Vagina (tissue), 2 donors: ENCODE measurements around the gene SSU72.

Experiments
- POLR2A ChIP-seq, 2 donors: fragments of 450-650 bp; IDR thresholded peaks; one replicate each; pipeline ENCODE4 v1.6.1; 2017; ENCODE audit warnings: antibody characterized with exemption in 2 of 2, mild to moderate bottlenecking in 2 of 2, moderate library complexity in 2 of 2
- POLR2AphosphoS5 ChIP-seq, 2 donors: sonication (generic); formaldehyde crosslinking; IDR thresholded peaks; one replicate each; pipeline ENCODE4 v1.9.0; 2017; ENCODE audit warnings: antibody characterized with exemption in 2 of 2, mild to moderate bottlenecking in 2 of 2, low read depth in 1 of 2; ENCODE audit not compliant: insufficient read depth in 1 of 2
- TF ChIP-seq, protein P1 (sequence below), 3 experiments: fragments of 450-650 bp in 2 of 3; fragments of 200-600 bp in 1 of 3; sonication (generic) in 1 of 3; IDR thresholded peaks; one replicate each; pipeline ENCODE4 v1.5.1; 2017 to 2019; ENCODE audit warnings: antibody characterized with exemption in 3 of 3, mild to moderate bottlenecking in 2 of 3, moderate library complexity in 2 of 3

DNA sequence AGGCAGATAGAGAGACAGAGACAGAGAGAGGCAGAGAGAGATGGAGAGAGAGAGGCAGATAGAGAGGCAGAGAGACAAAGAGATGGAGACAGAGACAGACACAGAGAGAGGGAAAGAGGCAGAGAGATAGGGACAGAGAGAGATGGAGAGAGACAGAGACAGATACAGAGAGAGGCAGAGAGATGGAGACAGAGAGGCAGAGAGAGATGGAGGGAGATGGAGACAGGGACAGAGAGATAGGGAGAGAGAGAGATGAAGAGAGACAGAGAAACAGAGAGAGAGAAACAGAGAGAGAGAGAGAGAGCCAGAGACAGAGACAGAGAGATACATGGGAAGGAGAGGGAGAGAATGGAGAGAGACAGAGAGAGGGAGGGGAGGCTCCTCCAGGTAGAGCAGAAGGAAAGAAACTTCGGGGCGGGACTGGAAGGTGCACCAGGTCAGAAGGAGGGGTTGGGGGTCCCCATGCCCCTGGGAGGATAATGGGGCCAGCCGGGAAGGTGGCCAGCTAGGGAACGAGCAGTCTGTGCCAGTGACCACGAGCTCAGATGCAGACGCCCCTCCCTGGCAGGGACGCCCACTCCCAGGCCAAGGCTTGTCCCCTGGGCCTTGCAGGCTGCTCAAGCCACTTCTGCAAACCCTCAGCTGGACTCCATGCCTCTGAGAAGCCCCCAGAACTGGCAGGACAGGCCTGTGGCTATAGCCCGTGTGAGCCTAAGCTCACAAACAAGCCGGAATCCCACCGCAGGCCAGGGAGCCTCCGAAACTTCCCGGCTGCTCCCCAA lies 22.0 kb upstream of the SSU72 start:
- TF ChIP-seq POLR2A (IDR thresholded peaks at IDR 0.05): no peak
- TF ChIP-seq, protein P1, sequence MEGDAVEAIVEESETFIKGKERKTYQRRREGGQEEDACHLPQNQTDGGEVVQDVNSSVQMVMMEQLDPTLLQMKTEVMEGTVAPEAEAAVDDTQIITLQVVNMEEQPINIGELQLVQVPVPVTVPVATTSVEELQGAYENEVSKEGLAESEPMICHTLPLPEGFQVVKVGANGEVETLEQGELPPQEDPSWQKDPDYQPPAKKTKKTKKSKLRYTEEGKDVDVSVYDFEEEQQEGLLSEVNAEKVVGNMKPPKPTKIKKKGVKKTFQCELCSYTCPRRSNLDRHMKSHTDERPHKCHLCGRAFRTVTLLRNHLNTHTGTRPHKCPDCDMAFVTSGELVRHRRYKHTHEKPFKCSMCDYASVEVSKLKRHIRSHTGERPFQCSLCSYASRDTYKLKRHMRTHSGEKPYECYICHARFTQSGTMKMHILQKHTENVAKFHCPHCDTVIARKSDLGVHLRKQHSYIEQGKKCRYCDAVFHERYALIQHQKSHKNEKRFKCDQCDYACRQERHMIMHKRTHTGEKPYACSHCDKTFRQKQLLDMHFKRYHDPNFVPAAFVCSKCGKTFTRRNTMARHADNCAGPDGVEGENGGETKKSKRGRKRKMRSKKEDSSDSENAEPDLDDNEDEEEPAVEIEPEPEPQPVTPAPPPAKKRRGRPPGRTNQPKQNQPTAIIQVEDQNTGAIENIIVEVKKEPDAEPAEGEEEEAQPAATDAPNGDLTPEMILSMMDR (IDR thresholded peaks at IDR 0.05): no peak
- TF ChIP-seq POLR2AphosphoS5 (IDR thresholded peaks at IDR 0.05; ENCODE audit: insufficient read depth in 1 of 2, low read depth in 1 of 2): no peak
